Measurements from ENCODE around the gene PDCD7.

The PDCD7 gene

DNA sequence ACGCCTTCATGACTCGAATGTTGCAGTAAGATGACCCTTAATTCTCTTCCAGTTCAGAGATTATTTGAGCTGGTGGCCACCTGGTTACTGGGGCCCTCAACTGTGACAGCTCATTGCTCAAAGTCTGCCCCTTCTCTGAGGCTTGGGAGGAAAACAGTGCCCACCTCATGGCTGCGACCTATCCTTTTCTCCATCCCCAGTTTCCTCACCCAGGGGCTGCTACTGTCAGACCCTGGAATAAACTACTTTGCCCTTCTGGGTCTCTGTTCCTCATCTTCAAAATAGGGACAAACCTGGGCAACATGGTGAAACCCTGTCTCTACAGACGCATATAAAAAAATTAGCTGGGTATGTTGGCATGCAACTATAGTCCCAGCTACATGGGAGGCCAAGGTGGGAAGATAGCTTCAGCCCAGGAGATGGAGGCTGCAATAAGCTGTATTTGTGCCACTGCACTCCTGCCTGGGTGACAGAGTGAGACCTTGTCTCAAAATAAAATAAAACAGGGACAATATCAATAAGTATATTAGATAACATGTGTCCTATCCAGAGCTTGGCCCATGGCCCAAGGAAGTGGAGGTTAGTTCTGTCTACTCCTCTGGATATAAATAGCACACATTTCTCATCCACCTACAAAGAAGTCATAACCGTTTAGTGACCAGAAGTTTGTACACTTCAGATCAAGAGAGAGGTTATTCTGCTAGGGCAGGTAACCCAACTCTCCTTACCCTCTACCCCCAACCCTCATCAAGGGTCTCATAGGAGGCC lies 63.6 kb downstream of the PDCD7 start:
- no peak for DNase-seq

DNA sequence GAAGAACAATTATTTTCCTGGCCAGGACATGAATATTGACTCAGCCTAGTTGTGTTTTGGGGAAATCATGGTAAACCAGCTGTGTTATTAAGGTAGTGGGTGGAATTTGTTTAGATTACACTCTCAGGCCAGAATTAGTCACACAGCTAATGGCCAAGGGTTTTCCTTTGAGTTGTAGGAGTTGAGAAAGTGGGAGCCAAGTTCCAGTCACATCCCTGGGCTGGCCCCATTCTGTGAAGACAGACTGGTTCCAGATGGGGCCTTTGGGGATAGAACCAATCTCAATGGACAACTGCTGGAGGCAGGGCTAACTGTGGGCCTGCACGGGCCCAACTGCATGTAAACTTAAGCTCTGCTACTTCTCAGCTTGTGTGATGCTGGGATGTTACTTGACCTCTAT lies 64.4 kb downstream of the PDCD7 start:
- DNase-seq = peak in 1 of 2 donors; percentile 42

DNA sequence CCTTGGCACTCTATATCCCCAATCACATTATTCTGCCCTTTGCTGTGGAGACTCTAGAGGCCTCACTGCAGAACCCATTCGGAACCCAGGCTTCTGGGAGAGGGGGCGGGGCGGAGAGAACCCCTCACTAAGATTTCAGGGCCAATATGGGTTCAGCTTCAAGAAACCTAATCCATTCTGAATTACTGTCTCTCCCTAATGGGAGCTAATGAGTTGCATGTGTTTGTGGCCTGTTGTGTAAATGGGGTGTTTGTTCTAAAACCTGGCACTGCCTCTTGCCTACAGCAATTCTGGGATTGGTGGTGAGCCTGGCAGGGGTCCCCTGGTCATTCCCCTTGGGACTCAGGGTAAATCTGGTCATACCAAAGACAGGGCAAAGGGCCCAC lies 65.2 kb downstream of the PDCD7 start:
- no peak for DNase-seq

DNA sequence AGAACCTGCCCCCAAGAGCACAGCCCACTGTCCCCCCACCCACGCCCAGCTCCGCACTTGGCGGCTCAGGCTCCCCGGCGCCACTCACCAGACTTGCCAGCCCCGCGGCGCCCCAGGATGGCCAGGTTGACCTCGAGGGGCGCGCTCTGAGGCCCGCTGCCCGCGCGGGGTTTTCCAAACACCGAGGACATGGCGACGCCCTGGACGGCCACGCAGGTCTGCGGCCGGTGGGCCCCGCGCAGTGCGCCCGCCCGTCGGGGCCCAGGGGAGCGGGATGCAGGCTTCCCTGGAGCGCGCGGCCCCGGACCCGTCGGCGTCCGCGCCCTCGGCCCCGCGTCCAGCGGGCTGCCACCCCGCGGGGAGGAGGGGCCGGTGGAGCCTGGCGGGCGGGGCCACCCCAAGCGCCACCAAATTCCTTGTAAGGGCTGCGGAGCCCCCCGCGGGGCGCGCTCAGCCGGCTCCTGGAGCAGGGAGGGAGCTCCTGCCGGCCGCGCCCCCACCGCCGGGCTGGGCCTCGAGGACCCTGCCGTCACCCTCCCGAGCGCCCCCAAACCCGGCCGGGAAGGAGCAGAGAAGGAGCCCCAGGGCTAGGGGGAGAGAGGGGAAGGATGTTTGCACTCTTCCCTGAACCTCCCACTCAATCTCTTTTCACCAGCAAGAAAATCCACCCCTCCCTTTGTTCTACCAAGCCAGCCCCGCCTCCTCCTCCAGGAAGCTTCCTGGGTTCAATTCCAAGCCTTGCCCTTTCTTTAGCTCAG lies 65.8 kb downstream of the PDCD7 start, which contains the start of gene RASL12:
Gene RASL12 (minus strand): TSS at position 347 of the 758 bp plus-strand sequence. CDS start 156 bp downstream, at position 191.
- DNase-seq = no peak

Measured in inflammatory macrophage treated with lipopolysaccharide for 1 hour (primary cell).